Loucy (cell line): Measurements from ENCODE around the gene MAST4.

Experiments used
- EZH2phosphoT487 ChIP-seq: fragments of 200-600 bp; IDR thresholded peaks from 2 replicates; pipeline ENCODE4 v1.6.1; 2018; ENCODE audit warnings: antibody characterized with exemption, mild to moderate bottlenecking, moderate library complexity, borderline replicate concordance
- TF ChIP-seq, protein P1 (sequence below): fragments of 200-600 bp; sonication (generic); conservative IDR thresholded peaks from 2 replicates; pipeline ENCODE4 v1.5.1; 2014; ENCODE audit warnings: mild to moderate bottlenecking, antibody characterized with exemption, low read length

DNA sequence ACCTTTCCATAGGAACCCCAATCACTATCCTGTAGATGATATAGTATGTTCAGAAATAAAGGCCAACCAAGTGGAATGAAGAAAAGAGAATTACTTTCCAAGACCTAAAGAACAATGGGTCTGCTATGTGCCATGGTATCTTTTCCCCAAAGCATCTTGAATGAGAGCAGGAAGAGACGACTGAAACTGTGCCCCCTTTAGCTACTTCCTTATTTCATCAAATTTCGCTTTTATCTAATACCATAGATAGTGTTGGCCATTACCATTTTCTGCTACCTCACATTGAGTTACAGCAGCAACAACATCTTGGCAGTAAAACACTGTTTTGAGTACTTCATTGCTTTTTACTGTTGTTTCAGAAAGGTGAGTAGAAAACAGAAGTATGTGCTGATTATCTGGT is 333.8 kb downstream of the MAST4 start:
- TF ChIP-seq, protein P1, sequence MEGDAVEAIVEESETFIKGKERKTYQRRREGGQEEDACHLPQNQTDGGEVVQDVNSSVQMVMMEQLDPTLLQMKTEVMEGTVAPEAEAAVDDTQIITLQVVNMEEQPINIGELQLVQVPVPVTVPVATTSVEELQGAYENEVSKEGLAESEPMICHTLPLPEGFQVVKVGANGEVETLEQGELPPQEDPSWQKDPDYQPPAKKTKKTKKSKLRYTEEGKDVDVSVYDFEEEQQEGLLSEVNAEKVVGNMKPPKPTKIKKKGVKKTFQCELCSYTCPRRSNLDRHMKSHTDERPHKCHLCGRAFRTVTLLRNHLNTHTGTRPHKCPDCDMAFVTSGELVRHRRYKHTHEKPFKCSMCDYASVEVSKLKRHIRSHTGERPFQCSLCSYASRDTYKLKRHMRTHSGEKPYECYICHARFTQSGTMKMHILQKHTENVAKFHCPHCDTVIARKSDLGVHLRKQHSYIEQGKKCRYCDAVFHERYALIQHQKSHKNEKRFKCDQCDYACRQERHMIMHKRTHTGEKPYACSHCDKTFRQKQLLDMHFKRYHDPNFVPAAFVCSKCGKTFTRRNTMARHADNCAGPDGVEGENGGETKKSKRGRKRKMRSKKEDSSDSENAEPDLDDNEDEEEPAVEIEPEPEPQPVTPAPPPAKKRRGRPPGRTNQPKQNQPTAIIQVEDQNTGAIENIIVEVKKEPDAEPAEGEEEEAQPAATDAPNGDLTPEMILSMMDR: no peak
- no peak for TF ChIP-seq EZH2phosphoT487
